H1 (cell line): ENCODE results near the gene LTBP1. TPM values are rescaled to one million over a fixed set of nuclear protein-coding genes. Genes with fewer than 3 reads are reported as not detected.

Experiments
- CTCF ChIA-PET: fragments of 300-600 bp; sonication (Branson Sonifier 250); formaldehyde crosslinking; loops from one replicate; lab custom pipeline; 2021; ENCODE audit not compliant: partially characterized antibody; lab: Charles Lee
- POLR2A ChIA-PET: fragments of 300-600 bp; sonication (Branson Sonifier 250); formaldehyde crosslinking; loops from one replicate; lab custom pipeline; 2021; ENCODE audit warnings: inconsistent platforms; ENCODE audit not compliant: partially characterized antibody; lab: Charles Lee
- DNase-seq, 2 experiments: peaks; one replicate each; pipeline versions ENCODE4 v3.0.0 to v3.0.0-alpha.2; 2010 to 2022; ENCODE audit warnings: low spot score in 2 of 2, low read depth in 1 of 2, mixed read lengths in 1 of 2
- FAIRE-seq: peaks from 2 replicates; lab custom pipeline; 2011; peaks lifted over from hg19 to GRCh38; lab: Jason Lieb, UNC
- H2AFZ ChIP-seq: 2 replicates; pipeline ENCODE4 v1.8.1; 2012; ENCODE audit warnings: low read length, inconsistent platforms
- H2AK5ac ChIP-seq: 2 replicates; pipeline ENCODE4 v1.6.1; 2013; ENCODE audit warnings: low read depth, low read length
- H2BK120ac ChIP-seq: replicated peaks from 2 replicates; pipeline ENCODE3; 2013; ENCODE audit warnings: low read depth, low read length, inconsistent platforms
- H2BK12ac ChIP-seq: 2 replicates; pipeline ENCODE4 v1.6.1; 2013; ENCODE audit warnings: low read depth, low read length
- H2BK15ac ChIP-seq: 2 replicates; pipeline ENCODE4 v1.6.1; 2013; ENCODE audit warnings: low read length
- H2BK20ac ChIP-seq: 2 replicates; pipeline ENCODE4 v1.6.1; 2013; ENCODE audit warnings: low read length
- H2BK5ac ChIP-seq: 2 replicates; pipeline ENCODE4 v1.6.1; 2013; ENCODE audit warnings: low read depth, low read length
- H3K14ac ChIP-seq: 2 replicates; pipeline ENCODE4 v1.6.1; 2013; ENCODE audit warnings: inconsistent platforms; ENCODE audit not compliant: insufficient read length
- H3K18ac ChIP-seq: 2 replicates; pipeline ENCODE4 v1.6.1; 2013; ENCODE audit warnings: low read length; ENCODE audit errors: extremely low read depth
- H3K23ac ChIP-seq: 2 replicates; pipeline ENCODE4 v1.6.1; 2013; ENCODE audit warnings: inconsistent platforms; ENCODE audit not compliant: insufficient read length
- H3K23me2 ChIP-seq: 2 replicates; pipeline ENCODE4 v1.6.1; 2013; ENCODE audit warnings: low read depth, low read length
- H3K27ac ChIP-seq: 2 replicates; pipeline ENCODE4 v1.6.1; 2011; ENCODE audit warnings: low read depth, low read length, inconsistent platforms
- H3K27me3 ChIP-seq, 4 experiments: replicated peaks in 1 of 4; 1 replicate in 1 of 4; 2 replicates in 3 of 4; pipeline versions ENCODE4 v1.6.1 to v1.8.1; 2011 to 2013; ENCODE audit warnings: low read length in 3 of 4, mild to moderate bottlenecking in 3 of 4, inconsistent platforms in 2 of 4, mixed read lengths in 2 of 4, moderate library complexity in 1 of 4; ENCODE audit not compliant: control insufficient read depth in 3 of 4, insufficient read depth in 3 of 4; ENCODE audit errors: extremely low read depth in 1 of 4
- H3K36me3 ChIP-seq, 4 experiments: 2 replicates each; pipeline versions ENCODE4 v1.6.1 to v1.8.1; 2011 to 2013; ENCODE audit warnings: mild to moderate bottlenecking in 4 of 4, low read length in 3 of 4, moderate library complexity in 2 of 4, control low read depth in 1 of 4, inconsistent platforms in 1 of 4; ENCODE audit not compliant: insufficient read depth in 4 of 4, control insufficient read depth in 2 of 4
- H3K4ac ChIP-seq: replicated peaks from 2 replicates; pipeline ENCODE3; 2013; ENCODE audit warnings: low read length, low read depth, mixed read lengths, inconsistent platforms; ENCODE audit not compliant: insufficient read length
- H3K4me1 ChIP-seq, 4 experiments: replicated peaks in 1 of 4; 1 replicate in 1 of 4; 2 replicates in 3 of 4; pipeline versions ENCODE4 v1.6.1 to v1.8.1; 2011 to 2013; ENCODE audit warnings: low read length in 3 of 4, inconsistent platforms in 2 of 4, mixed read lengths in 1 of 4; ENCODE audit not compliant: insufficient read depth in 4 of 4, control insufficient read depth in 3 of 4
- H3K4me2 ChIP-seq, 2 experiments: 2 replicates each; pipeline versions ENCODE4 v1.6.1 to v1.8.1; 2011 to 2013; ENCODE audit warnings: low read depth in 2 of 2, low read length in 2 of 2, control low read depth in 1 of 2, inconsistent platforms in 1 of 2, mild to moderate bottlenecking in 1 of 2; ENCODE audit not compliant: insufficient read depth in 1 of 2
- H3K4me3 ChIP-seq, 4 experiments: fragments of 200-600, 300-600 bp in 1 of 4; sonication (generic), shearing (Covaris generic), sonication (Bioruptor Twin) in 1 of 4; 2 replicates each; pipeline versions ENCODE4 v1.5.1 to v1.8.1; 2011 to 2016; ENCODE audit warnings: low read length in 4 of 4, low read depth in 3 of 4, control low read depth in 2 of 4, inconsistent platforms in 2 of 4, mild to moderate bottlenecking in 2 of 4, mixed read lengths in 1 of 4, moderate library complexity in 1 of 4; ENCODE audit not compliant: insufficient read depth in 2 of 4; ENCODE audit errors: extremely low read depth in 1 of 4
- H3K56ac ChIP-seq: replicated peaks from 2 replicates; pipeline ENCODE3; 2013; ENCODE audit warnings: low read depth, mild to moderate bottlenecking, mixed read lengths, low read length, inconsistent platforms; ENCODE audit not compliant: insufficient read length
- H3K79me1 ChIP-seq: 2 replicates; pipeline ENCODE4 v1.6.1; 2013; ENCODE audit warnings: low read depth, low read length, control low read depth
- H3K79me2 ChIP-seq, 2 experiments: 2 replicates each; pipeline versions ENCODE4 v1.6.1 to v1.8.1; 2012 to 2013; ENCODE audit warnings: low read length in 2 of 2, mild to moderate bottlenecking in 2 of 2, inconsistent platforms in 1 of 2; ENCODE audit not compliant: insufficient read depth in 2 of 2, control insufficient read depth in 1 of 2
- H3K9ac ChIP-seq, 4 experiments: replicated peaks in 1 of 4; 1 replicate in 1 of 4; 2 replicates in 3 of 4; pipeline versions ENCODE4 v1.6.1 to v1.8.1; 2011 to 2013; ENCODE audit warnings: low read depth in 3 of 4, low read length in 3 of 4, control low read depth in 2 of 4, mild to moderate bottlenecking in 2 of 4, moderate library complexity in 2 of 4, inconsistent platforms in 1 of 4; ENCODE audit errors: extremely low read depth in 1 of 4
- H3K9me3 ChIP-seq, 2 experiments: 2 replicates each; pipeline versions ENCODE4 v1.6.1 to v1.8.1; 2012 to 2013; ENCODE audit warnings: mild to moderate bottlenecking in 2 of 2, moderate library complexity in 2 of 2, control low read depth in 1 of 2, inconsistent platforms in 1 of 2, low read depth in 1 of 2, low read length in 1 of 2, mixed read lengths in 1 of 2; ENCODE audit not compliant: insufficient read depth in 2 of 2
- H4K20me1 ChIP-seq, 2 experiments: replicated peaks in 1 of 2; 2 replicates each; pipeline versions ENCODE3 to v1.8.1; 2011 to 2013; ENCODE audit warnings: inconsistent platforms in 2 of 2, low read length in 2 of 2, mild to moderate bottlenecking in 1 of 2; ENCODE audit not compliant: insufficient read depth in 2 of 2, control insufficient read depth in 1 of 2
- H4K5ac ChIP-seq: 2 replicates; pipeline ENCODE4 v1.6.1; 2013; ENCODE audit warnings: low read length, low read depth, mixed read lengths, inconsistent platforms; ENCODE audit not compliant: insufficient read length
- H4K8ac ChIP-seq: 2 replicates; pipeline ENCODE4 v1.8.0; 2013; ENCODE audit warnings: mild to moderate bottlenecking, moderate library complexity, low read length, inconsistent platforms; ENCODE audit not compliant: insufficient read depth; ENCODE audit errors: extremely low read depth
- H4K91ac ChIP-seq: replicated peaks from 2 replicates; pipeline ENCODE3; 2013; ENCODE audit warnings: low read length, mixed read lengths, inconsistent platforms; ENCODE audit not compliant: insufficient read length
- RAD21 ChIP-seq, 2 experiments: IDR thresholded peaks in 1 of 2; conservative IDR thresholded peaks in 1 of 2; 2 replicates each; pipeline ENCODE4 v1.6.1; 2011; ENCODE audit warnings: low read depth in 2 of 2, low read length in 2 of 2, improper control_type of control experiment in 1 of 2, inconsistent platforms in 1 of 2, mild to moderate bottlenecking in 1 of 2, moderate library complexity in 1 of 2
- SP4 ChIP-seq: IDR thresholded peaks from 2 replicates; pipeline ENCODE4 v1.6.1; 2012; ENCODE audit warnings: low read length, inconsistent platforms
- WGBS, 2 experiments: shearing (Covaris generic) in 1 of 2; methylation state at CpG; one replicate each; pipeline versions ENCODE4 v1.1.6 to v1.1.7; 2013 to 2015; ENCODE audit warnings: low lambda C conversion rate in 2 of 2, mixed read lengths in 2 of 2, inconsistent platforms in 1 of 2, low coverage in 1 of 2, missing lambda C conversion rate in 1 of 2; ENCODE audit not compliant: insufficient replicate concordance in 2 of 2, insufficient coverage in 1 of 2, insufficient read length in 1 of 2; ENCODE audit errors: extremely low coverage in 1 of 2, missing lambda C conversion rate in 1 of 2; 5-methylcytosine and 5-hydroxymethylcytosine counted together
- polyA plus RNA-seq, 7 experiments: library from polyadenylated mRNA; depleted of rRNA in 3 of 7; stranded (reverse) in 5 of 7; unstranded in 2 of 7; fragments of >200 nt in 5 of 7; fragments of 200-250 nt in 2 of 7; gene quantifications; 1 replicate in 5 of 7; 2 replicates in 1 of 7; 4 replicates in 1 of 7; pipeline versions ENCODE4 v1.2.1 to v1.2.3, GENCODE V29; 2011 to 2013; ENCODE audit warnings: missing spikeins in 2 of 7, mixed read lengths in 2 of 7
- total RNA-seq: library from RNA; stranded (reverse); fragmentation: NEBNext Ultra II Directional; extraction: Animal tissue kit (Norgen Biotek cat#: 25700); gene quantifications from 2 replicates; pipeline ENCODE4 v1.2.1, GENCODE V29; 2021

The LTBP1 gene
- total and polyA plus RNA-seq, 2 of the 8 experiments (the other 6 are each of a cell fraction or from before 2014, with no cell fraction given) = 15.4 to 24.7 TPM

- H3K9ac ChIP-seq = no peak overlapping the region
- H3K27me3 ChIP-seq = no peaks in the 10 kb centered on the region
- H4K8ac ChIP-seq = no peak overlapping the region
- H3K23me2 ChIP-seq = no peaks in the 10 kb centered on the region
- no peaks in the 10 kb centered on the region for H3K4me1 ChIP-seq
- 89% methylated on average over 6 of the region's 6 CpGs; no CpG with 5 or more reads in 1 of the 2 experiments for WGBS, 2 experiments
- H4K20me1 ChIP-seq = no peaks in the 10 kb centered on the region
- H3K56ac ChIP-seq = no peak overlapping the region
- FAIRE-seq (no peak), DNase-seq (no peak)
- H3K27ac ChIP-seq = no peak overlapping the region
- H4K91ac ChIP-seq = no peak overlapping the region
- no peak overlapping the region for H3K4me3 ChIP-seq
- H3K4ac ChIP-seq = no peak overlapping the region
- H2BK5ac ChIP-seq = no peak overlapping the region
- H3K36me3 ChIP-seq = no peaks in the 10 kb centered on the region
- no peak overlapping the region for H2BK120ac ChIP-seq
- H3K4me2 ChIP-seq = no peak overlapping the region
- ChIA-PET CTCF (interaction anchor here (0.6 to 2.4 kb wide), 8 partner anchors 24 to 670 kb away, joined by 3 to 8 read pairs (median 4); no protein-coding TSS in a partner anchor), POLR2A (no interaction called here)
- no peak overlapping the region for H4K5ac ChIP-seq
- no peak overlapping the region for H3K18ac ChIP-seq
- no peak overlapping the region for H2BK12ac ChIP-seq
- H2BK15ac ChIP-seq = no peak overlapping the region
- H3K79me1 ChIP-seq = no peaks in the 10 kb centered on the region
- no peaks in the 10 kb centered on the region for H3K9me3 ChIP-seq
- no peak overlapping the region for H3K23ac ChIP-seq
- H2AK5ac ChIP-seq = no peak overlapping the region
- H3K79me2 ChIP-seq = no peaks in the 10 kb centered on the region
- H2BK20ac ChIP-seq = no peak overlapping the region
- H3K14ac ChIP-seq = no peak overlapping the region
- no peak overlapping the region for H2AFZ ChIP-seq
- TF ChIP-seq SP4 = no peak
- TF ChIP-seq RAD21 (IDR thresholded peaks at IDR 0.05 in 1 of 2, conservative IDR thresholded peaks at IDR 0.05 in 1 of 2; ENCODE audit: low read depth in 2 of 2, low read length in 2 of 2) = no peak
Measured at GRCh38 chr2:33442528-33443079, 495.9 kb downstream of the LTBP1 start.
